H9 (cell line): ENCODE data around the gene DEAF1. TPM values are rescaled to one million over a fixed set of nuclear protein-coding genes. Genes with fewer than 3 reads are reported as not detected.

Source experiments
- DNase-seq: peaks from one replicate; pipeline ENCODE4 v3.0.0-alpha.2; 2017
- H2AFZ ChIP-seq: one replicate; pipeline ENCODE4 v1.6.1; 2013; ENCODE audit warnings: mild to moderate bottlenecking, low read length, control low read depth, moderate library complexity
- H2AK5ac ChIP-seq: 2 replicates; pipeline ENCODE4 v1.6.1; 2013; ENCODE audit warnings: low read length, control low read depth, mixed read lengths; ENCODE audit not compliant: insufficient read length
- H2BK120ac ChIP-seq: one replicate; pipeline ENCODE4 v1.6.1; 2013; ENCODE audit warnings: low read depth, mild to moderate bottlenecking, low read length, control low read depth, inconsistent platforms; ENCODE audit not compliant: poor library complexity, severe bottlenecking
- H2BK12ac ChIP-seq: 2 replicates; pipeline ENCODE4 v1.6.1; 2013; ENCODE audit warnings: low read length, control low read depth, mixed read lengths, low read depth; ENCODE audit not compliant: insufficient read length
- H2BK15ac ChIP-seq: 2 replicates; pipeline ENCODE4 v1.6.1; 2013; ENCODE audit warnings: low read depth, low read length, control low read depth
- H2BK20ac ChIP-seq: one replicate; pipeline ENCODE4 v1.6.1; 2013; ENCODE audit warnings: low read depth, mild to moderate bottlenecking, low read length, control low read depth, inconsistent platforms; ENCODE audit not compliant: poor library complexity, severe bottlenecking
- H2BK5ac ChIP-seq: 2 replicates; pipeline ENCODE4 v1.6.1; 2013; ENCODE audit warnings: low read length, control low read depth, mixed read lengths; ENCODE audit not compliant: insufficient read length
- H3K14ac ChIP-seq: 2 replicates; pipeline ENCODE4 v1.6.1; 2013; ENCODE audit warnings: low read length, control low read depth; ENCODE audit not compliant: insufficient read depth
- H3K18ac ChIP-seq: 2 replicates; pipeline ENCODE4 v1.6.1; 2013; ENCODE audit warnings: low read depth, mild to moderate bottlenecking, mixed read lengths, low read length, control low read depth; ENCODE audit not compliant: insufficient read length
- H3K23ac ChIP-seq: 2 replicates; pipeline ENCODE4 v1.6.1; 2013; ENCODE audit warnings: low read length, control low read depth, mixed read lengths, low read depth; ENCODE audit not compliant: insufficient read length
- H3K23me2 ChIP-seq: 2 replicates; pipeline ENCODE4 v1.6.1; 2013; ENCODE audit warnings: low read depth, mild to moderate bottlenecking, mixed read lengths, low read length, control low read depth; ENCODE audit not compliant: insufficient read length, poor library complexity, severe bottlenecking
- H3K27ac ChIP-seq: 2 replicates; pipeline ENCODE4 v1.5.1; 2013; ENCODE audit warnings: low read length, control low read depth, mixed read lengths, low read depth; ENCODE audit not compliant: insufficient read length
- H3K27me3 ChIP-seq: 2 replicates; pipeline ENCODE4 v1.6.1; 2013; ENCODE audit warnings: low read length, control low read depth, inconsistent platforms; ENCODE audit not compliant: insufficient read depth
- H3K4ac ChIP-seq: 2 replicates; pipeline ENCODE4 v1.6.1; 2013; ENCODE audit warnings: low read depth, mild to moderate bottlenecking, control low read depth, inconsistent platforms, low read length, moderate library complexity
- H3K4me1 ChIP-seq: 2 replicates; pipeline ENCODE4 v1.6.1; 2013; ENCODE audit warnings: low read length, control low read depth, inconsistent platforms; ENCODE audit not compliant: insufficient read depth
- H3K4me2 ChIP-seq: 2 replicates; pipeline ENCODE4 v1.6.1; 2013; ENCODE audit warnings: low read length, control low read depth, mixed read lengths; ENCODE audit not compliant: insufficient read length, insufficient read depth
- H3K56ac ChIP-seq: 2 replicates; pipeline ENCODE4 v1.6.1; 2013; ENCODE audit warnings: low read depth, mild to moderate bottlenecking, mixed read lengths, low read length, control low read depth; ENCODE audit not compliant: insufficient read length
- H3K79me1 ChIP-seq: 2 replicates; pipeline ENCODE4 v1.6.1; 2013; ENCODE audit warnings: low read depth, mild to moderate bottlenecking, moderate library complexity, low read length, control low read depth, inconsistent platforms; ENCODE audit not compliant: insufficient read depth, poor library complexity, severe bottlenecking
- H3K79me2 ChIP-seq: 2 replicates; pipeline ENCODE4 v1.6.1; 2013; ENCODE audit warnings: low read length, control low read depth, inconsistent platforms; ENCODE audit not compliant: insufficient read depth
- H3K9ac ChIP-seq: 2 replicates; pipeline ENCODE4 v1.6.1; 2013; ENCODE audit warnings: low read length, control low read depth, mixed read lengths; ENCODE audit not compliant: insufficient read length; ENCODE audit errors: extremely low read depth
- H3K9me3 ChIP-seq: one replicate; pipeline ENCODE4 v1.6.1; 2013; ENCODE audit warnings: low read depth, low read length, inconsistent platforms; ENCODE audit not compliant: control insufficient read depth
- H3T11ph ChIP-seq: one replicate; pipeline ENCODE4 v1.6.1; 2013; ENCODE audit warnings: mild to moderate bottlenecking, low read length, control low read depth, inconsistent platforms
- H4K20me1 ChIP-seq: one replicate; pipeline ENCODE4 v1.6.1; 2013; ENCODE audit not compliant: control insufficient read depth, insufficient read length, insufficient read depth
- H4K5ac ChIP-seq: 2 replicates; pipeline ENCODE4 v1.6.1; 2013; ENCODE audit warnings: low read depth, mild to moderate bottlenecking, mixed read lengths, low read length, control low read depth; ENCODE audit not compliant: insufficient read length
- H4K8ac ChIP-seq: replicated peaks from 2 replicates; pipeline ENCODE4 v1.6.1; 2013; ENCODE audit warnings: low read length, control low read depth, mixed read lengths, low read depth; ENCODE audit not compliant: insufficient read length
- H4K91ac ChIP-seq: 2 replicates; pipeline ENCODE4 v1.6.1; 2013; ENCODE audit warnings: low read depth, mild to moderate bottlenecking, moderate library complexity, mixed read lengths, low read length, control low read depth; ENCODE audit not compliant: insufficient read length
- H3K27ac Mint-ChIP-seq, 3 experiments: 2 replicates in 2 of 3; 3 replicates in 1 of 3; pipeline ENCODE4 v1.8.0; 2020 to 2021; ENCODE audit warnings: mixed read lengths in 3 of 3, mild to moderate bottlenecking in 1 of 3, moderate library complexity in 1 of 3
- H3K27me3 Mint-ChIP-seq: 2 replicates; pipeline ENCODE4 v1.8.0; 2021; ENCODE audit warnings: low read depth, mild to moderate bottlenecking, moderate library complexity, mixed read lengths
- H3K36me3 Mint-ChIP-seq, 3 experiments: 2 replicates in 2 of 3; 3 replicates in 1 of 3; pipeline ENCODE4 v1.8.0; 2020 to 2021; ENCODE audit warnings: low read depth in 3 of 3, mixed read lengths in 3 of 3; ENCODE audit not compliant: insufficient read depth in 1 of 3
- H3K4me1 Mint-ChIP-seq, 2 experiments: 2 replicates each; pipeline ENCODE4 v1.8.0; 2020; ENCODE audit warnings: mixed read lengths in 2 of 2
- H3K4me3 Mint-ChIP-seq, 2 experiments: 2 replicates in 1 of 2; 3 replicates in 1 of 2; pipeline ENCODE4 v1.8.0; 2020 to 2021; ENCODE audit warnings: mild to moderate bottlenecking in 2 of 2, mixed read lengths in 2 of 2, moderate library complexity in 1 of 2
- H3K9me3 Mint-ChIP-seq, 2 experiments: 2 replicates in 1 of 2; 3 replicates in 1 of 2; pipeline ENCODE4 v1.8.0; 2020; ENCODE audit warnings: mild to moderate bottlenecking in 2 of 2, mixed read lengths in 2 of 2, moderate library complexity in 1 of 2
- CTCF ChIP-seq: fragments of 200-600 bp; sonication (generic); conservative IDR thresholded peaks from 3 replicates; pipeline ENCODE4 v1.8.0; 2021; ENCODE audit warnings: antibody characterized with exemption, mild to moderate bottlenecking
- WGBS: extraction: QIAGEN DNeasy Blood & Tissue Kit; methylation state at CpG from one replicate; pipeline ENCODE4 v1.1.7; 2013; ENCODE audit warnings: missing lambda C conversion rate, low lambda C conversion rate, mixed read lengths; ENCODE audit not compliant: insufficient read length; ENCODE audit errors: extremely low coverage; 5-methylcytosine and 5-hydroxymethylcytosine counted together
- total RNA-seq: library from RNA; stranded (reverse); gene quantifications from 2 replicates; pipeline ENCODE4 v1.2.1, GENCODE V29; 2021

The DEAF1 gene
- total RNA-seq, 1 experiment from 2014 or later = 67.3 TPM

- peak overlapping the region in 1 of 3 experiments; percentile 48; a peak in 1 of 7 replicates for H3K27ac Mint-ChIP-seq
These were observed 4.7 kb upstream of the DEAF1 start for GRCh38 chr11:699753-700152.

More at GRCh38 chr11:699753-700152, 4.7 kb upstream of the DEAF1 start:
- Histone ChIP-seq H2AK5ac (no peak overlapping the region), H3K23ac (no peak overlapping the region), H4K8ac (no peak overlapping the region), H3K9me3 (no peaks in the 10 kb centered on the region), H3K9ac (no peak overlapping the region), H3K27ac (no peak overlapping the region), H4K20me1 (no peaks in the 10 kb centered on the region), H3K4ac (no peak overlapping the region), H4K5ac (no peak overlapping the region), H3K79me2 (no peaks in the 10 kb centered on the region), H3K4me1 (peaks cover 8% of the 10 kb centered on the region; the same call in 1 of the 2 replicates), H2BK15ac (no peak overlapping the region), H3K14ac (no peak overlapping the region), H3K56ac (no peak overlapping the region), H2BK5ac (no peak overlapping the region), H2BK120ac (no peak overlapping the region), H3K79me1 (no peaks in the 10 kb centered on the region), H2BK20ac (no peak overlapping the region), H3K27me3 (no peaks in the 10 kb centered on the region), H3K23me2 (no peaks in the 10 kb centered on the region), H3K18ac (no peak overlapping the region), H4K91ac (no peak overlapping the region), H2AFZ (no peak overlapping the region), H2BK12ac (no peak overlapping the region), H3K4me2 (no peak overlapping the region), H3T11ph (no peak overlapping the region)
- Mint-ChIP-seq H3K4me3 (no peak overlapping the region), H3K4me1 (peaks cover 12 to 23% of the 10 kb centered on the region in 2 experiments), H3K27me3 (no peaks in the 10 kb centered on the region), H3K9me3 (no peaks in the 10 kb centered on the region), H3K36me3 (peaks cover 2 to 12% (median 12%) of the 10 kb centered on the region in 3 experiments; a peak in 5 of 7 replicates)
- WGBS = no CpG with 5 or more reads among the region's 1 CpG
- DNase-seq = no peak
- no peak for TF ChIP-seq CTCF
